ENCODE data around the gene PBLD. TPM values are rescaled to one million over a fixed set of nuclear protein-coding genes. Genes with fewer than 3 reads are reported as not detected.

PBLD gene
- total and polyA plus RNA-seq, 9 of the 15 experiments (the other 6 are each of a cell fraction or from before 2014, with no cell fraction given): 1.2 to 4.3 (median 2.5) TPM

GRCh38 chr10:68342909-68343516 lies 10.3 kb upstream of the PBLD start:
- Histone ChIP-seq H4K20me1 (replicated peaks; ENCODE audit: control insufficient read depth, insufficient read depth, low read length) (no peaks in the 10 kb centered on the region; the same call in 1 of the 2 replicates), H3K9ac (ENCODE audit: insufficient read depth in 1 of 2, low read depth in 2 of 2, low read length in 2 of 2) (no peak overlapping the region), H3K4me2 (ENCODE audit: insufficient read depth, low read length) (no peak overlapping the region), H3K9me3 (replicated peaks; ENCODE audit: control insufficient read depth, insufficient read depth, low read depth, low read length) (no peaks in the 10 kb centered on the region), H3K27ac (ENCODE audit: extremely low read depth, low read depth, low read length) (no peak overlapping the region), H3K27me3 (ENCODE audit: control insufficient read depth in 2 of 2, insufficient read depth in 2 of 2, low read length in 2 of 2) (no peaks in the 10 kb centered on the region), H3K9me1 (ENCODE audit: control insufficient read depth, insufficient read depth, low read length) (no peaks in the 10 kb centered on the region), H3K4me1 (replicated peaks in 1 of 2; ENCODE audit: control insufficient read depth in 2 of 2, insufficient read depth in 2 of 2, low read length in 2 of 2) (no peaks in the 10 kb centered on the region), H3K4me3 (no peak overlapping the region), H2AFZ (ENCODE audit: low read depth, low read length) (no peak overlapping the region), H3K36me3 (ENCODE audit: control insufficient read depth, insufficient read depth, low read length) (peaks cover 83% of the 10 kb centered on the region), H3K79me2 (ENCODE audit: control insufficient read depth, insufficient read depth, low read length) (peaks cover 40% of the 10 kb centered on the region)
- ChIA-PET POLR2A (interaction anchor here (7.9 kb wide), 1 partner anchor 9 kb away, joined by 104 read pairs; the partner anchor contains the start of genes HNRNPH3 and PBLD), CTCF (ENCODE audit: low intra/inter-chr PET ratio) (no interaction called here)
- BruUV-seq (replicated peaks): no TSS peak
- no peak for DNase-seq (ENCODE audit: extremely low read depth in 1 of 4, low spot score in 3 of 4)
- peak; percentile 11; the same call in 2 of the 3 replicates for ATAC-seq
- intact Hi-C loops (cut with micrococcal nuclease) (no loop called here), in situ Hi-C loops (cut with MboI) (no loop called here)
- FAIRE-seq: no peak
- peak; percentile 34; the same call in 1 of the 2 replicates for TF ChIP-seq POLR2AphosphoS5 (IDR thresholded peaks at IDR 0.05; ENCODE audit: control insufficient read depth, insufficient read depth, low read depth, low read length)
- no peak for TF ChIP-seq CTCFL (IDR thresholded peaks at IDR 0.05; ENCODE audit: borderline replicate concordance, insufficient read depth, low read depth, low read length, poor library complexity, severe bottlenecking)
- TF ChIP-seq FOXA3 (CRISPR knock-in tag; conservative IDR thresholded peaks at IDR 0.05 in 1 of 2, IDR thresholded peaks at IDR 0.05 in 1 of 2): no peak
- TF ChIP-seq POLR2A (conservative IDR thresholded peaks at IDR 0.05): peak; percentile 52; the same call in 1 of the 2 replicates
- peak; percentile 27; the same call in 1 of the 2 replicates for TF ChIP-seq SUPT5H (IDR thresholded peaks at IDR 0.05)
- 0 out of 2 replicates have a peak, but pooled peaks have one; percentile 11 for TF ChIP-seq POLR2G (IDR thresholded peaks at IDR 0.05; ENCODE audit: low read depth, low read length)
- peak; percentile 31 for TF ChIP-seq POLR2B (IDR thresholded peaks at IDR 0.05; ENCODE audit: low read depth, partially characterized antibody)
- WGBS (ENCODE audit: insufficient coverage, low coverage, missing lambda C conversion rate): 97% methylated on average over 3 of the region's 3 CpGs
